Chondrocyte (in vitro differentiated cells): ENCODE measurements around the gene KCNT1. TPM values are rescaled to one million over a fixed set of nuclear protein-coding genes. Genes with fewer than 3 reads are reported as not detected.

Experiments used
- DNase-seq: peaks from one replicate; pipeline ENCODE4 v3.0.0; 2021; ENCODE audit warnings: mixed read lengths, low spot score
- H3K27ac Mint-ChIP-seq: one replicate; pipeline ENCODE4 v1.8.0; 2021; ENCODE audit warnings: mild to moderate bottlenecking, moderate library complexity, mixed read lengths; ENCODE audit not compliant: unreplicated experiment
- H3K27me3 Mint-ChIP-seq: 2 replicates; pipeline ENCODE4 v1.8.0; 2021; ENCODE audit warnings: low read depth, mixed read lengths
- H3K36me3 Mint-ChIP-seq: 2 replicates; pipeline ENCODE4 v1.8.0; 2021; ENCODE audit warnings: low read depth, mixed read lengths
- H3K4me1 Mint-ChIP-seq: 2 replicates; pipeline ENCODE4 v1.8.0; 2021; ENCODE audit warnings: low read depth, mild to moderate bottlenecking, mixed read lengths
- H3K4me3 Mint-ChIP-seq: one replicate; pipeline ENCODE4 v1.8.0; 2021; ENCODE audit warnings: mild to moderate bottlenecking, moderate library complexity, mixed read lengths; ENCODE audit not compliant: unreplicated experiment
- H3K9me3 Mint-ChIP-seq: 2 replicates; pipeline ENCODE4 v1.8.0; 2021; ENCODE audit warnings: low read depth, mixed read lengths
- CTCF ChIP-seq: fragments of 200-600 bp; sonication (generic); IDR thresholded peaks from 2 replicates; pipeline ENCODE4 v1.5.0; 2021; ENCODE audit warnings: antibody characterized with exemption, mild to moderate bottlenecking, moderate library complexity
- total RNA-seq: library from RNA; stranded (reverse); gene quantifications from 3 replicates; pipeline ENCODE4 v1.2.1, GENCODE V29; 2021

Gene KCNT1
- total RNA-seq, 1 donor from 2014 or later: not detected

GRCh38 chr9:135681161-135681560, 20.8 kb upstream of the KCNT1 start:
- no peak for TF ChIP-seq CTCF
- Mint-ChIP-seq H3K27ac (no peak overlapping the region), H3K4me3 (no peak overlapping the region), H3K9me3 (no peaks in the 10 kb centered on the region), H3K27me3 (peaks cover 35% of the 10 kb centered on the region), H3K36me3 (no peaks in the 10 kb centered on the region), H3K4me1 (no peaks in the 10 kb centered on the region)
- no peak for DNase-seq

- H3K36me3 Mint-ChIP-seq: no peaks in the 10 kb centered on the region
- no peak overlapping the region for H3K4me3 Mint-ChIP-seq
- no peaks in the 10 kb centered on the region for H3K9me3 Mint-ChIP-seq
- H3K27ac Mint-ChIP-seq: no peak overlapping the region
- no peak for DNase-seq
- no peaks in the 10 kb centered on the region for H3K4me1 Mint-ChIP-seq
- no peak for TF ChIP-seq CTCF
- H3K27me3 Mint-ChIP-seq: peaks cover 25% of the 10 kb centered on the region
These were observed 18.5 kb upstream of the KCNT1 start for GRCh38 chr9:135683401-135684034.

- H3K27ac Mint-ChIP-seq: no peak overlapping the region
- no peak for DNase-seq
- H3K4me1 Mint-ChIP-seq: no peaks in the 10 kb centered on the region
- H3K27me3 Mint-ChIP-seq: peaks cover 29% of the 10 kb centered on the region
- no peaks in the 10 kb centered on the region for H3K9me3 Mint-ChIP-seq
- TF ChIP-seq CTCF: no peak
- no peaks in the 10 kb centered on the region for H3K36me3 Mint-ChIP-seq
- H3K4me3 Mint-ChIP-seq: no peak overlapping the region
These were observed 17.3 kb upstream of the KCNT1 start for GRCh38 chr9:135684691-135685090.

- Mint-ChIP-seq H3K36me3 (no peaks in the 10 kb centered on the region), H3K27ac (no peak overlapping the region), H3K27me3 (peaks cover 31% of the 10 kb centered on the region), H3K9me3 (no peaks in the 10 kb centered on the region), H3K4me3 (no peak overlapping the region), H3K4me1 (no peaks in the 10 kb centered on the region)
- TF ChIP-seq CTCF: no peak
- DNase-seq: no peak
These were observed 14.8 kb upstream of the KCNT1 start for GRCh38 chr9:135687216-135687615.

GRCh38 chr9:135689011-135689410, 13.0 kb upstream of the KCNT1 start:
- DNase-seq: no peak
- no peak overlapping the region for H3K4me3 Mint-ChIP-seq
- H3K27me3 Mint-ChIP-seq: peaks cover 33% of the 10 kb centered on the region
- no peaks in the 10 kb centered on the region for H3K4me1 Mint-ChIP-seq
- no peaks in the 10 kb centered on the region for H3K36me3 Mint-ChIP-seq
- no peaks in the 10 kb centered on the region for H3K9me3 Mint-ChIP-seq
- no peak for TF ChIP-seq CTCF
- no peak overlapping the region for H3K27ac Mint-ChIP-seq
